Cardiac muscle cell (in vitro differentiated cells and primary cell): ENCODE data around the gene NKX6-1. TPM values are rescaled to one million over a fixed set of nuclear protein-coding genes. Genes with fewer than 3 reads are reported as not detected.

Source experiments
- DNase-seq, 2 donors: peaks; one replicate each; pipeline versions ENCODE4 v3.0.0 to v3.0.0-alpha.2; 2010 to 2017; ENCODE audit warnings: low read depth in 1 of 2, low spot score in 1 of 2
- H3K27ac ChIP-seq: fragments of 200-600 bp; sonication (generic); 2 replicates; pipeline ENCODE4 v1.5.1; 2016
- H3K27me3 ChIP-seq: fragments of 200-600 bp; sonication (generic); 2 replicates; pipeline ENCODE4 v1.6.0; 2016; ENCODE audit warnings: control low read depth
- H3K36me3 ChIP-seq: fragments of 200-600 bp; sonication (generic); 2 replicates; pipeline ENCODE4 v1.5.1; 2016; ENCODE audit warnings: control low read depth
- H3K4me1 ChIP-seq: fragments of 200-600 bp; sonication (generic); 2 replicates; pipeline ENCODE4 v1.8.1; 2017; ENCODE audit warnings: low read depth, mild to moderate bottlenecking, mixed run types
- H3K4me3 ChIP-seq: fragments of 200-600 bp; sonication (generic); 2 replicates; pipeline ENCODE4 v1.5.1; 2016; ENCODE audit warnings: mild to moderate bottlenecking
- H3K9me3 ChIP-seq: fragments of 200-600 bp; sonication (generic); 2 replicates; pipeline ENCODE4 v1.5.1; 2017; ENCODE audit warnings: low read depth, mild to moderate bottlenecking, control low read depth
- CTCF ChIP-seq: IDR thresholded peaks from 2 replicates; pipeline ENCODE4 v1.5.1; 2012; ENCODE audit warnings: low read depth, mild to moderate bottlenecking, low read length
- polyA plus RNA-seq: library from polyadenylated mRNA; unstranded; fragments of >200 nt; fragmentation: Nextera tagmentation; extraction: Ambion mirVana; gene quantifications from 2 replicates; pipeline ENCODE4 v1.2.1, GENCODE V29; 2016
- total RNA-seq: library from RNA; depleted of rRNA; stranded (reverse); fragments of >200 nt; gene quantifications from 2 replicates; pipeline ENCODE4 v1.2.3, GENCODE V29; 2016

NKX6-1 gene
- total and polyA plus RNA-seq, 2 experiments from 2014 or later = not detected

GRCh38 chr4:84492737-84493091 is 6.4 kb downstream of the NKX6-1 start:
- Histone ChIP-seq H3K4me3 (peak overlapping the region; percentile 6), H3K4me1 (peaks cover 3% of the 10 kb centered on the region), H3K9me3 (no peaks in the 10 kb centered on the region), H3K27ac (no peak overlapping the region), H3K27me3 (peaks cover 100% of the 10 kb centered on the region), H3K36me3 (no peaks in the 10 kb centered on the region)
- TF ChIP-seq CTCF = no peak
- DNase-seq = no peak

- H3K4me1 ChIP-seq = peaks cover 3% of the 10 kb centered on the region
- no peak overlapping the region for H3K4me3 ChIP-seq
- H3K36me3 ChIP-seq = no peaks in the 10 kb centered on the region
- no peaks in the 10 kb centered on the region for H3K9me3 ChIP-seq
- no peak for TF ChIP-seq CTCF
- no peak overlapping the region for H3K27ac ChIP-seq
- peaks cover 100% of the 10 kb centered on the region for H3K27me3 ChIP-seq
- no peak for DNase-seq
These were observed 6.8 kb downstream of the NKX6-1 start for GRCh38 chr4:84492290-84492689.

DNA sequence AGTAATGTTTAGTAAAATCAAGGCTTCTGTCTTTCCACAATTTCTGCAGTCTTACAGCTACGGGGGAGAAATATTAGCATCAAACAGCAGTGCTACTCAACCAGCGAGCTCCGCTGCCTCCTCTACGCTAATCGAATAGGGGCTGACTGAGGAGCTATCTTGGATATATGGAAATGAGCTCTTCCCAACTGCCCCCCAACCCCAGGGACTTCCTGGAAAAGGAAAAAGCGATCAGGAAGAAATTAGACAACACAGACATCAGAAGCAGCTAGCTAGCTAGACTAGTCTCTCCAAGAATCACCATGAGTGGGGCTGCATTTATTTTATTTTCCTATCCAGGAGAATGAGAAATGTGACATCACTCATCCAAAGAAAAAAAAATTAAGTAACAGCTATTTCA is 7.6 kb downstream of the NKX6-1 start:
- Histone ChIP-seq H3K9me3 (no peaks in the 10 kb centered on the region), H3K36me3 (no peaks in the 10 kb centered on the region), H3K4me1 (peaks cover 3% of the 10 kb centered on the region), H3K4me3 (no peak overlapping the region), H3K27ac (no peak overlapping the region), H3K27me3 (peaks cover 100% of the 10 kb centered on the region)
- TF ChIP-seq CTCF = no peak
- DNase-seq = no peak

DNA sequence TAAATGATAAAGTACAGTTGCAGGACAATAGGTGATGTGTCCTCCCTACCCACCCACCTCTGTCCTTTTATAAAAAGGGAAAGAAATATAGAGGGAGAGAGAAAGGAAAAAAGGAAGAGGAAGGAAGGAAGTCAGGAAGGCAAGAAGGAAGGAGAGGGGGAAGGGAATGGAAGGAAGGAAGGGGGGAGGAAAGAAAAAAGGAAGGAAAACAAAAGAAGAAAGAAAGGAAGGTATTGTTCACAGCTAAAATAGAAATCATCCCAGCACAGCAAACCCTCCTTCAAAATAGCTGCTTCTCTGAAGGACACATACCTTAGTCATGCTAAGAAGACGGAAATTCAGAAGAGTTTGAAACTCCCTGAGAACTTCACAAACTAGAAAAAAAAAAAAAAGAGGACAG is 8.4 kb downstream of the NKX6-1 start:
- Histone ChIP-seq H3K27ac (no peak overlapping the region), H3K4me3 (no peak overlapping the region), H3K27me3 (peaks cover 100% of the 10 kb centered on the region), H3K4me1 (peaks cover 3% of the 10 kb centered on the region), H3K9me3 (no peaks in the 10 kb centered on the region), H3K36me3 (no peaks in the 10 kb centered on the region)
- no peak for DNase-seq
- TF ChIP-seq CTCF = no peak

GRCh38 chr4:84484236-84484635 is 14.9 kb downstream of the NKX6-1 start:
- no peak for DNase-seq
- no peak overlapping the region for H3K27ac ChIP-seq
- H3K27me3 ChIP-seq = peaks cover 100% of the 10 kb centered on the region
- H3K4me3 ChIP-seq = no peak overlapping the region
- no peaks in the 10 kb centered on the region for H3K9me3 ChIP-seq
- H3K4me1 ChIP-seq = no peaks in the 10 kb centered on the region
- no peaks in the 10 kb centered on the region for H3K36me3 ChIP-seq
- TF ChIP-seq CTCF = no peak

- H3K27me3 ChIP-seq = peaks cover 100% of the 10 kb centered on the region
- H3K36me3 ChIP-seq = no peaks in the 10 kb centered on the region
- no peak overlapping the region for H3K27ac ChIP-seq
- DNase-seq = no peak
- H3K9me3 ChIP-seq = no peaks in the 10 kb centered on the region
- no peaks in the 10 kb centered on the region for H3K4me1 ChIP-seq
- no peak for TF ChIP-seq CTCF
- no peak overlapping the region for H3K4me3 ChIP-seq
These were observed 15.4 kb downstream of the NKX6-1 start for GRCh38 chr4:84483688-84484087.
